GM19467 (cell line): ENCODE measurements around the gene ZNF524.
"Not testable (repeated sequence)": the region's sequence is repeated elsewhere in the genome, so short reads cannot be mapped to it uniquely, and the experiment has no call there.

ENCODE experiments used
- ATAC-seq: cut with Tn5 transposase; IDR thresholded peaks from one replicate; pipeline ENCODE4 v1.9.1; 2021; ENCODE audit warnings: mild to moderate bottlenecking, moderate library complexity; ENCODE audit not compliant: unreplicated experiment

Gene ZNF524, protein sequence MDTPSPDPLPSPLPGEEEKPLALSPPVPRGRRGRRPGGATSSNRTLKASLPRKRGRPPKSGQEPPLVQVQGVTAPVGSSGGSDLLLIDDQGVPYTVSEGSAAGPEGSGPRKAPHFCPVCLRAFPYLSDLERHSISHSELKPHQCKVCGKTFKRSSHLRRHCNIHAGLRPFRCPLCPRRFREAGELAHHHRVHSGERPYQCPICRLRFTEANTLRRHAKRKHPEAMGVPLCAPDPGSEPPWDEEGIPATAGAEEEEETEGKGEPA

GRCh38 chr19:55599842-55600661 is at the start of gene ZNF524:
ZNF524 (plus strand) TSS chr19:55600288; CDS start chr19:55602113, 1,825 bp downstream.
- peak; percentile 31 for ATAC-seq

DNA sequence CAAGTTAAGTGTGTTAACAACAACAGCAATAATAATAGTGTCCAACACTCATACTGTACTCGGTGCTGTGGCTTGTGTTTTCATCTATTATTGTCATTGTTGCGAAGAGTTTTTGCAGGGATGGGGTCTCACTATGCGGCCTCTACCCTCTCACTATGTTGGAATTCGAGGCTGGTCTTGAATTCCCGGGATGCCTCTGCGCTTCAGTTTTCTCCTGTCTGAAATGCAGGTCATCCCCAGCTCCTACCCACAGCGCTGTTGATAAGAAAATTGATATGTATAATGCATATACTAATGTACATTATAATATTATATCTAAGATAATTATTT is 49.8 kb upstream of the ZNF524 start:
- no peak for ATAC-seq

GRCh38 chr19:55552206-55552605 is 47.9 kb upstream of the ZNF524 start:
- ATAC-seq = no peak

DNA sequence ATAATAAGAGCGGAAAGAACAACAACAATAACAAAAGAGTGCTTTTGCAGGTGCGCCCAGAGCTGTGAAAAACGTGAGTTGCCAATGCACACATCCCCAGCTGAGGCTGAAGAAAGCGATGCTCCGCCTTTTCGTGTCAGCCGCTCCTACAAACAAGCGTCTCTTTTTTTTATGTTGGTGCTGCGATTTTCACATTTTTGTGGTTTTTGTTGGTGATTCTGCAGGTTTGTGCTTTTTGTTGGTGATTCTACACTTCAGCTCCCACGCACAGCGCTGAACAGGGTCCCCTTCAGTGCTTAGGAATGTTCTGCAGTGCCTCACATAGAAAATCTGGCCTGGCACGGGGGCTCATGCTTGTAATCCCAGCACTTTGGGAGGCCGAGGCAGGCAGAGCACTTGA is 47.5 kb upstream of the ZNF524 start:
- no peak for ATAC-seq

DNA sequence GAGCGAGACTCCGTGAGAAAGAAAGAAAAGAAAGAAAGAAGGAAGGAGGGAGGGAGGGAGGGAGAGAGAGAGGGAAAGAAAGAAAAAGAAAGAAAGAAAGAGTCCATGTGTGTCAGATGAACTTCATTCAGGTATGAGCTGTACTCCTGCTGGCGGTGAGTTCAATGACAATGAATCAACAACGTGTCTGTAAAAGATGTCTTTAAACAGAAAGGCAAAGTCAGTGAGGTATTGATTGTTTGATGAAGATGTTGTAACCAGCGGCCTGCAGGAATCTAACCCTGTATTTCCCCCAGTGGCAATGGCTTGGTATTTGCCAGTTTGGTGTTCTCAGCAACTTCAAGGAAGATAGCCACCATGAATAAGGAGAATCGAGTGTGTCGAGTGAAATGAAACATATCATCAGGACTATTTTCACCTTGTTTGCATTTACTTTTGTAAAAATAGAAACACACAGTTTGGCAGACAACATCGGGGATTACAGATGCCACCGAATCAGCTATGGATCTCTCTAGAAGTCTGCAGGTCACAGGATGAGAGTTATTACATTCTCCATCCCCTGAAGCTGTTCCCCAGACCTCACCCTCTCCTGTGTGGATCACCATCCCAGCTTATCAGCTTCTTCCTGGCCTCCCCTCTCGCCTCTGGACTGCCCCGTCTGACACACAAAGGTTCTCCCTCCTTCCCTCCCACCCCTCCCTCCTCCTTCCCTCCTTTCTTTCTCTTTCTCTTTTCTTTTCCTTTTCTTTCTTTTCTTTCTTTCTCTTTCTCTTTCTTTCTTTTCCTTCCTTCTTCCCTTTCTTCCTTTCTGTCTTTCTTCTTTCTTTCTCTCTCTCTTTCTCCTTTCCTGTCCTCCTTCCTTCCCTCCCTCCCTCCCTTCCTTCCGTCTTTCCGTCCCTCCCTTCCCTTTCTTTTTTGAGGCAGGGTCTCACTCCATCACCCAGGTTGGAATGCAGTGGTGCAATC is 46.6 kb upstream of the ZNF524 start:
- no peak for ATAC-seq

DNA sequence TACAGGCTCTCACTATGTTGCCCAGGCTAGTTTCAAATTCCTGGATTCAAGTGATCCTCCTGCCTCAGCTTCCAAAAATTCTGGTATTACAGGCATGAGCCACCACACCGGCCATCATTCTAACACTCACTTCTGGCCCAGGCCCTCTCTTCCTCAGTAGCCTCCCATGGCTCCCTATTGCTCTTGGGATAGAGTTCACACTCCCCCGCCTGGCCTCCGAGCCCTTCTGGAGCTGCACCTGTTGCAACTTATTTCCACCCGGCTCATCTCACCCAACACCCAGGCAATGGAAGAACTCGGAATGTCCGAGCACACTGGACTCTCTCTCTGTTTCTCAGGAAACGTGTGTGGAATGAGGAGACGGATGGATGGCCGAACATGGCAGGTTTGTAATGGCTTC is 45.8 kb upstream of the ZNF524 start:
- ATAC-seq = no peak

DNA sequence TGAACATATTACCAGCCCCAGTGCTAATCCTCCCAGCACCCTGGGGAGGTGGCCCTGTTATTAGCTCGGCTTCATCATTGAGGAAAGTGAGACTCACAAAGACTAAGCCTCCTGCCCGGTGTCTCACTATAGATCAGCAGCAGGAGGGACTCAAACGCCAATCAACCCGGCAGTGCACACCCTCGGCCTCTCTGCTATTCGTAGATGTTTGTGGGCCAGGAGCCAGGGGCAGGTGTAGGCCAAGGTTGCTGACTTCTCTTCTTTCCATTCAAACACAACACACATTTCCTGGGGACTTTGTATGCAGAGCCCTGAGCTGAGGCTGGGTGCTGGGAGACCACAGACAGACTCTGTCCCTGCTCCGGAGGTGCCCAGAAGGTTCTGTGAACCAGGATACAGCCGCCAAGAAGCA is 45.3 kb upstream of the ZNF524 start:
- no peak for ATAC-seq

GRCh38 chr19:55559684-55560083 is 40.4 kb upstream of the ZNF524 start:
- no peak for ATAC-seq

- ATAC-seq = no peak
Measured at GRCh38 chr19:55563261-55563690, 36.8 kb upstream of the ZNF524 start.

- no peak for ATAC-seq
Measured at GRCh38 chr19:55566823-55567222, 33.3 kb upstream of the ZNF524 start.

DNA sequence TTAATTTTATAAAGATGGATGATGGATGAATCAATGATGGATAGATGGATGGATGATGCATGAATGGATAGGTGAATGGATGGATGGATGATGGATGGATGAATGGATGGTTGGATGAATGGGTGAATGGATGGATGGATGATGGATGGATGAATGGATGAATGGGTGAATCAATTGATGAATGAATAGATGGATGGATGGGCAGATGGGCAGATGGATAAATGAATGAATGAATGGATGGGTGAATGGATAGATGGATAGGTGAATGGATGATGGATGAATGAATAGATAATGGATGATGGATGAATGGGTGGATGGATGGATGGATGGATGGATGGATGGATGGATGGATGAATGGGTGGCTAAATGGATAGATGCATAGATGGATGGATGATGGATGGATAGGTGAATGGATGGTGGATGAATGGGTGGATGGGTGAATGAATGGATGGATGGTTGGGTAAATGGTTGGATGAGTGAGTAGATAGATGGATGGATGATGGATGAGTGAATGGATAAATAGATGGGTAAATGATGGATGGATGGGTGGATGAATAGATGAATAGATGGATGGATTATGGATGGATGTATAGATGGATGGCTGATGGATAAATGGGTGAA is 32.3 kb upstream of the ZNF524 start:
- no peak for ATAC-seq

DNA sequence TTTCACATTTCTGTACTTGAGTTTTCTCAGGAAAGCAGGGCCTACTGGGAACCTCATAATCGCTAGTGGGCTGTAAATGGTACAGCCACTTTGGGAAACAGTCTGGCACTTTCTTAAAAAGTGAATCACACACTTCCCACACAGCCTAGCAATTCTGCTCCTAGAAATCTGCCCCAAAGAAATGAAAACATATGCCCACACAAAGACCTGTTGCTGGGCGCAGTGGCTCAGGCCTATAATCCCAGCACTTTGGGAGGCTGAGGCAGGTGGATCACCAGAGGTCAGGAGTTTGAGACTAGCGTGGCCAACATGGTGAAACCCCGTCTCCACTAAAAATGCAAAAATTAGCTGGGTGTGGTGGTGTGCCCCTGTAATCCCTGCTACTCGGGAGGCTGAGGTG is 30.6 kb upstream of the ZNF524 start:
- ATAC-seq = not testable (repeated sequence)

DNA sequence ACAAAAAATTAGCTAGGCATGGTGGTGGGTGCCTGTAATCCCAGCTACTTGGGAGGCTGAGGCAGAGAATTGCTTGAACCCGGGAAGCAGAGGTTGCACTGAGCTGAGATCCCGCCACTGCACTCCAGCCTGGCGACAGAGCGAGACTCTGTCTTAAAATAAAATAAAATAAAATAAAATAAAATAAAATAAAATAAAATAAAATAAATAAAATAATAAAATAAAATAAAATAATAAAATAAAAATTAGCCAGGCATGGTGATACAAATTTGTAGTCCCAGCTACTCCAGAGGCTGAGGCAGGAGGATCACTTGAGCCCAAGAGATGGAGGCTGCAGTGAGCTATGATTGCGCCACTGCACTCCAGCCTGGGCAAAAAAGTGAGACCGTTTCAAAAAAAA is 26.2 kb upstream of the ZNF524 start:
- ATAC-seq = not testable (repeated sequence)

DNA sequence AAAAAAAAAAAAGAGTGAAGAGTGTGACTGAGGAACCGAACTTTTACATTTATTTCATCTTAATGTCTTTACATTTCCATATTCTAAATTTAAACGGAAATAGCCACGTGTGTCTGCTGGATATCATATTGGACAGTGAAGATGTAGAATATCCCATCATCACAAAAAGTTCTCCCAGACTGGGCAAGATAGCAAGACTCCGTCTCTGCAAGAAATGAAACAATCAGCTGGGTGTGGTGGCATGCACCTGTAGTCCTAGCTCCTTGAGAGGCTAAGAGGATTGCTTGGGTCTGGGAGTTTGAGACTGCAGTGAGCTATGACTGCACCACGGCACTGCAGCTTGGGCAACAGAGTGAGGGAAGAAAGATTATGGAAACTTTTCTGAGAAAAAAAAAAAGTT is 23.3 kb upstream of the ZNF524 start:
- ATAC-seq = no peak

GRCh38 chr19:55578031-55578760 is 21.9 kb upstream of the ZNF524 start:
- no peak for ATAC-seq

GRCh38 chr19:55578761-55579747 is 21.0 kb upstream of the ZNF524 start:
- ATAC-seq = no peak

DNA sequence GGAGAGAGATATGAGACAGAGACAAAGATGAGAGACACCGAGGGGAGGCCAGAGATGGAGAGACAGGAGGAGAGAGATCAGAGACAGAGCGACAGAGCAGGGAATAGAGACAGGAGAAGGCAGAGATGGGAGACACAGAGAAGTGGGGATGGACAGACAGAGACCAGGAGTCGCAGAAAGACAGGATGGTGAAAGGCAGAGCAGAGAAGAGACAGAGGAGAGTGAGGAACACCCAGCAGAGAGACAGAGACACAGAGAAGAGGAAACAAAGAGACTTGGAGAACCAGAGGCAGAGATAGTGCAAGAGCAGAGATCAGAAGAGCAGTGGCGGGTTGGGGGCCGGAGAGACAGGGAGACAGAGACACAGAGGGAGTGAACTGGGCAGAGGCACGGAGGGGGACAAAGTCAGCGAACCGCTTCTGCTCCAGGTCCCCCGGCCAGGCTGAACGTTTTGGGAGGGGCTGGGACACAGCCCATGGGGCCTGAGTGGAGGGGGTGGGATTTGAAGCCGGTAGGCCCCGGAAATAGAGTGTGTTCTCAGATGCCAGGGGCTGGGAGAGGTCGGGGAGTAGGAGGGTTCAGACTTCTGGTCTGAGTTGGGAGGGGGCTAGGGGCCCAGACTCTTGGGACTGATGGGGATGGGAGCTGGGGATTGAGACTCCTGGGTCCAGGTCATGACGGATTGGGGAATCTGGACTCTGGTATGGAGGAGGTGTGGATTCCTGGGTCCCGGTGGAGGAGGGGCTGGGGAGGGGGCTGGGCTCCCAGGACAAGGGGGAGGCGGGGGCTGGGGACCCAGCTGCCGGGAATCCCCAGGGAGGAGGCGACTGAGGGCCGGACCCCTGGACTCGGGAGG is 20.1 kb upstream of the ZNF524 start:
- no peak for ATAC-seq

DNA sequence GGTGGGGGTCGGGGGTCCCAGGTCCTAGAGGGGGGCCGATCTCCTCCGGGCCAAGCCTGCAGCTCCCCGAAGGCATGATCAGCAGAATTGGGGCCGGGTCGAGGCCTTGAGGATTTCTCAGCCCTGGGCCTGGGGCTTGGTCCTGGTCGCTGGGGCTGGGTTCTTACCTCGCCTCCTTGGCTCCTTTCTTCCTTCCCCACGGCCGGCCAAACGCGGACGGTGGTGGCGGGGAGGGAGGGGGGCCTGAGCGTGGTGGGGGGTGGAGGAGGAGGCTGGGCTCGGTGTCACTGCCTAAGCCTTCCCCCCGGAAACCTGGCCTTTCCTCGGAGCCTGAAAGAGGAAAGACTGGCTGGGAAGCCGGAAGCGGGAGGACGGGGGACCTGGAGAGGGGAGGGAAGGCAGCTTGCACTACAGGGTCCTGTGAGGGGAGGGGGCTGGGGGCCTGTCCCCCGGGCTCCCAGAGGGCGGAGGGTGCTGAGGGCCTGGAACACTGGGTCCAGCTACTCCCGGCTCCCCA is 19.4 kb upstream of the ZNF524 start, which contains the start of gene ZNF579:
ZNF579 (minus strand) TSS at position 221 of the 517 bp plus-strand sequence. CDS start 1,209 bp downstream, outside the sequence.
- no peak for ATAC-seq
